ENCODE data around the gene SDR42E1. TPM values are rescaled to one million over a fixed set of nuclear protein-coding genes. Genes with fewer than 3 reads are reported as not detected.

SDR42E1 gene
- polyA plus RNA-seq, 4 donors, result 1.6 to 13.9 (median 5.3) TPM

DNA sequence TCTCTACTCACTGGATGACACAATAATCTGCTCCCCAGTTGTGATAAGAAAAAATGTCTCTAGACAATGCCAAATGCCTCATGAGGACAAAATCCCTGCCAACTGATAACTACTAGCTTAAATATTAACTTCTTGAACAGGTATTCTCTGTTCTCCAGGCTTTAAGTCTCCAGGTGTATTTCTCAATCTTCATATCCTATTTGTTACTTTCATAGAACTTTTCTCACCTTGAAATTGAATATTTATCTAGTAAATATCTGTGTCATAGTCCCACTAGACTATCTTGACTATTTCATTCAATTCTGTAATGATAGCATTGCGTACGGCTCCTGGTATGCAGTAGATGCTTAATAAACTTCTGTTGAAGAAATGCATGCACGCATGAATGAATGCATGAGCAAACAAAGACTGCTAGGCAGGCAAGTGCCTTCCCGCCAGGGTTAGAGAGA is 39.7 kb upstream of the SDR42E1 start:
- FAIRE-seq, result no peak
- WGBS, 3 donors, result 21 to 70% (median 29%) methylated on average over 4 of the region's 4 CpGs
- H3K9me3 ChIP-seq (ENCODE audit: control insufficient read depth in 2 of 2, insufficient read depth in 1 of 2, low read depth in 1 of 2, low read length in 1 of 2), result no peaks in the 10 kb centered on the region
- peaks cover 11 to 64% (median 15%) of the 10 kb centered on the region in 3 donors for H3K4me1 ChIP-seq (ENCODE audit: control insufficient read depth in 3 of 3, insufficient read depth in 2 of 3, low read depth in 1 of 3, low read length in 2 of 3)
- peaks cover 0 to 8% (median 0%) of the 10 kb centered on the region in 3 donors for H3K36me3 ChIP-seq (ENCODE audit: control insufficient read depth in 3 of 3, insufficient read depth in 2 of 3, low read depth in 1 of 3, low read length in 3 of 3)
- no peak overlapping the region for H3K4me3 ChIP-seq (ENCODE audit: low read depth in 1 of 3, low read length in 3 of 3)
- peak; percentile 81 to 88 for DNase-seq
- H3K27me3 ChIP-seq (ENCODE audit: control insufficient read depth in 3 of 3, insufficient read depth in 3 of 3, low read length in 3 of 3), result peaks cover 0 to 2% (median 0%) of the 10 kb centered on the region in 3 donors
- no peak overlapping the region for H3K27ac ChIP-seq (ENCODE audit: low read depth in 1 of 3, low read length in 2 of 3)

DNA sequence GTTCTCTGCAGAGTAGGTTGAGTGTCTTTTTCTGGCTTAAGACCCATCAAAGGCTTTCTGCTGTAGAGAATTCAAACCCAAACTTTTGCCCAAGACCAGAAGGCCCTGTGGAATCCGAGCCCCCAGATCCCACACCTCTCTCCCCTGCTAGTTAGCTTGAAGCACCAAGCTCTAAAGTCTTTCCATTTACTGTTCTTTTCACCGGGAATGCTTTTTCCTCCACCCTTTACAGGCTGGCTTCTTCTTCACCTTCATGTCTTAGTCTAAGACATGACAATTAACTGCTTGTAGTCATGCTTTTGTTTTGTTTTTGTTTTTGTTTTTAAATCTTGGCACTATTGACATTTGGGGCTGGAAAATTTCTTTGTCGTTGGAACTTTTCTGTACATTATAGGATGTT is 39.2 kb upstream of the SDR42E1 start:
- no peak overlapping the region for H3K4me3 ChIP-seq (ENCODE audit: low read depth in 1 of 3, low read length in 3 of 3)
- H3K27ac ChIP-seq (ENCODE audit: low read depth in 1 of 3, low read length in 2 of 3), result peak overlapping the region; percentile 12 to 59 (median 49)

DNA sequence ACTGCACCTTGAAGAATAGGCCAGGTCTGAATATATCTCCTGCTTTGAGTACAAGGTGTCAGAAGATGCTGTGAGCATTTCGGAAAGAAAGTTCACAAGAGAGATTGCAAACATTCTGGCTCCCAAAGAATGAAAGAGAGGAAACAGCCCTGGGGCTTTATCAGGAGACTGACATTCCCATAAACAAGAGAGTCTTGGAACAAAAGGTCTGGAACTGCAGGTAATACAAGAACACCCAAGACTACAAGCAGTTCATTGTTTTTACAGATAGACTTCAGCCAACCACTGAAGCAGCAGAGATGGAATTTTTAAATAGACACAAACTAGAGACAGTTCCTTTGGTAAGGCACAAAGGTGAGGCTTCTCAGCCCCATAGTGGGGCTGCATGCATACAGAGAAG is 38.2 kb upstream of the SDR42E1 start:
- WGBS, 3 donors, result 9 to 57% (median 43%) methylated on average over 1 of the region's 1 CpG
- FAIRE-seq (no peak), DNase-seq (no peak)
- peaks cover 0 to 2% (median 0%) of the 10 kb centered on the region in 3 donors for H3K27me3 ChIP-seq (ENCODE audit: control insufficient read depth in 3 of 3, insufficient read depth in 3 of 3, low read length in 3 of 3)
- H3K9me3 ChIP-seq (ENCODE audit: control insufficient read depth in 2 of 2, insufficient read depth in 1 of 2, low read depth in 1 of 2, low read length in 1 of 2), result no peaks in the 10 kb centered on the region
- H3K4me1 ChIP-seq (ENCODE audit: control insufficient read depth in 3 of 3, insufficient read depth in 2 of 3, low read depth in 1 of 3, low read length in 2 of 3), result peaks cover 18 to 67% (median 19%) of the 10 kb centered on the region in 3 donors
- no peak overlapping the region for H3K4me3 ChIP-seq (ENCODE audit: low read depth in 1 of 3, low read length in 3 of 3)
- H3K36me3 ChIP-seq (ENCODE audit: control insufficient read depth in 3 of 3, insufficient read depth in 2 of 3, low read depth in 1 of 3, low read length in 3 of 3), result peaks cover 0 to 8% (median 0%) of the 10 kb centered on the region in 3 donors
- H3K27ac ChIP-seq (ENCODE audit: low read depth in 1 of 3, low read length in 2 of 3), result no peak overlapping the region

More for the DNA sequence above, 39.2 kb upstream of the SDR42E1 start:
- Histone ChIP-seq H3K4me1 (ENCODE audit: control insufficient read depth in 3 of 3, insufficient read depth in 2 of 3, low read depth in 1 of 3, low read length in 2 of 3) (peaks cover 15 to 64% (median 19%) of the 10 kb centered on the region in 3 donors), H3K9me3 (ENCODE audit: control insufficient read depth in 2 of 2, insufficient read depth in 1 of 2, low read depth in 1 of 2, low read length in 1 of 2) (no peaks in the 10 kb centered on the region), H3K27me3 (ENCODE audit: control insufficient read depth in 3 of 3, insufficient read depth in 3 of 3, low read length in 3 of 3) (peaks cover 0 to 2% (median 0%) of the 10 kb centered on the region in 3 donors), H3K36me3 (ENCODE audit: control insufficient read depth in 3 of 3, insufficient read depth in 2 of 3, low read depth in 1 of 3, low read length in 3 of 3) (peaks cover 0 to 8% (median 0%) of the 10 kb centered on the region in 3 donors)
- 8 to 47% (median 18%) methylated on average over 3 of the region's 3 CpGs for WGBS, 3 donors
- FAIRE-seq (no peak), DNase-seq (no peak)

DNA sequence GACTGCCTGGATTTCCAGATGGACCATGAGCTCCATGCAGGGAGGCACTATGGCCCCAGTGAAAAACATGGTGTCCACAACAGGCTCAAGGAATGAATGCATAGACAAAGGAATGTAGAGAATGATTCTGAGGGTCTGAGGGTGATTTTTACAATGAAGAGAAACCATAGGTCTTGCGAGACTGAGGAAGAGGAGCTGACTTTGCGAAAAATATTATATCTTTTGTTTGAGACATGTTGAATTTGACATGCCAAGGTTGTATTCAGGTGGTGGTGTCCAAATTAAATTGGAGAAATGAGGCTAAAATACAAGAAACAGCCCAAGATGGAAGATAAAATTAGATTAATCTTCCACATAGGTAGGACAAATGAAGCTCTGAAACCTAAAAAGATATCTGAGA is 36.5 kb upstream of the SDR42E1 start:
- no peak for FAIRE-seq
- DNase-seq, result no peak
- 95 to 98% (median 96%) methylated on average over 2 of the region's 2 CpGs for WGBS, 3 donors
- Histone ChIP-seq H3K27ac (ENCODE audit: low read depth in 1 of 3, low read length in 2 of 3) (no peak overlapping the region), H3K27me3 (ENCODE audit: control insufficient read depth in 3 of 3, insufficient read depth in 3 of 3, low read length in 3 of 3) (peaks cover 0 to 2% (median 0%) of the 10 kb centered on the region in 3 donors), H3K4me3 (ENCODE audit: low read depth in 1 of 3, low read length in 3 of 3) (no peak overlapping the region), H3K36me3 (ENCODE audit: control insufficient read depth in 3 of 3, insufficient read depth in 2 of 3, low read depth in 1 of 3, low read length in 3 of 3) (peaks cover 0 to 8% (median 0%) of the 10 kb centered on the region in 3 donors), H3K4me1 (ENCODE audit: control insufficient read depth in 3 of 3, insufficient read depth in 2 of 3, low read depth in 1 of 3, low read length in 2 of 3) (peaks cover 19 to 76% (median 20%) of the 10 kb centered on the region in 3 donors), H3K9me3 (ENCODE audit: control insufficient read depth in 2 of 2, insufficient read depth in 1 of 2, low read depth in 1 of 2, low read length in 1 of 2) (no peaks in the 10 kb centered on the region)

DNA sequence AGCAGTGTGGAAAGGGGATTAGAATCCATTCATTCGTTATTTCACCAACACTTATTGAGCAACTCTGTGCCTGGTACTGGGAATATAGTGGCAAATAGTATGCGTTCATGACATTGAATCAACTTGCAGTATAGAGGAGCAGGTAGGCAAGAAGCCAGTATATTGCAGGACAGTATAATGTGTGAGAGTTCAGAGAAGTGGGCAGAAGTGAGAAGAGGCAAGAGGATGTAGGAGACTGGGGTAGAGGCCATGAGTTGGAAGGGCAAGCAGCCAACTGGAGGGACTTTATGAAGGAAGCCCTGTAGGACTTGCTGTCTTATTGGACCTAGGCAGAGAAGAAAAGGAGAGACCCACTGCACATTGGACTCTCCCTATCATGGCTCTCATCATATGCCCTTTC is 36.1 kb upstream of the SDR42E1 start:
- Histone ChIP-seq H3K27ac (ENCODE audit: low read depth in 1 of 3, low read length in 2 of 3) (no peak overlapping the region), H3K36me3 (ENCODE audit: control insufficient read depth in 3 of 3, insufficient read depth in 2 of 3, low read depth in 1 of 3, low read length in 3 of 3) (peaks cover 0 to 8% (median 0%) of the 10 kb centered on the region in 3 donors), H3K27me3 (ENCODE audit: control insufficient read depth in 3 of 3, insufficient read depth in 3 of 3, low read length in 3 of 3) (peaks cover 0 to 2% (median 0%) of the 10 kb centered on the region in 3 donors), H3K4me1 (ENCODE audit: control insufficient read depth in 3 of 3, insufficient read depth in 2 of 3, low read depth in 1 of 3, low read length in 2 of 3) (peaks cover 19 to 72% (median 19%) of the 10 kb centered on the region in 3 donors), H3K9me3 (ENCODE audit: control insufficient read depth in 2 of 2, insufficient read depth in 1 of 2, low read depth in 1 of 2, low read length in 1 of 2) (no peaks in the 10 kb centered on the region), H3K4me3 (ENCODE audit: low read depth in 1 of 3, low read length in 3 of 3) (no peak overlapping the region)
- 84 to 88% (median 88%) methylated on average over 2 of the region's 2 CpGs for WGBS, 3 donors
- DNase-seq (no peak), FAIRE-seq (no peak)

DNA sequence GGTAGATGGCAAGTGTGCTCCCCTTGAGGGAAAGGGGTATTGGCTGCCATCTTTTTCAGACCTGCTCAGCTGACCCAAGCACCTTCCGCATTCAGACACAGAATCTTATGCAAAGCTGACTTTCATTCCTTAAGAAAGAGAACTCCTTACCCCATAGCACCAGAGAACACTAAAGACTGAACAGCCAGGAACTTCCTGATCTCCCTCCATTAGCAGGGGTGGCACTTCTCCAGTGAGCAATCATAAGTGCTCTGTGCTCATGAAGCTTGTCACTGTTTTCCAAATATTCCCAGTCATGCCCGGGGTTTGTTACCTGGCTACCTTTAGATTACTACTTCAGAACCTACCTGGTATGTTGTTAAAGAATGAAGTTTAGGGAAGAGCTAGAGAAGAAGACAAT is 35.7 kb upstream of the SDR42E1 start:
- H3K9me3 ChIP-seq (ENCODE audit: control insufficient read depth in 2 of 2, insufficient read depth in 1 of 2, low read depth in 1 of 2, low read length in 1 of 2), result no peaks in the 10 kb centered on the region
- peaks cover 15 to 68% (median 22%) of the 10 kb centered on the region in 3 donors for H3K4me1 ChIP-seq (ENCODE audit: control insufficient read depth in 3 of 3, insufficient read depth in 2 of 3, low read depth in 1 of 3, low read length in 2 of 3)
- H3K36me3 ChIP-seq (ENCODE audit: control insufficient read depth in 3 of 3, insufficient read depth in 2 of 3, low read depth in 1 of 3, low read length in 3 of 3), result peaks cover 0 to 7% (median 0%) of the 10 kb centered on the region in 3 donors
- DNase-seq, result no peak
- FAIRE-seq, result no peak
- H3K27me3 ChIP-seq (ENCODE audit: control insufficient read depth in 3 of 3, insufficient read depth in 3 of 3, low read length in 3 of 3), result no peaks in the 10 kb centered on the region
- 81 to 91% (median 82%) methylated on average over 2 of the region's 2 CpGs for WGBS, 3 donors
- no peak overlapping the region for H3K27ac ChIP-seq (ENCODE audit: low read depth in 1 of 3, low read length in 2 of 3)
- no peak overlapping the region for H3K4me3 ChIP-seq (ENCODE audit: low read depth in 1 of 3, low read length in 3 of 3)

DNA sequence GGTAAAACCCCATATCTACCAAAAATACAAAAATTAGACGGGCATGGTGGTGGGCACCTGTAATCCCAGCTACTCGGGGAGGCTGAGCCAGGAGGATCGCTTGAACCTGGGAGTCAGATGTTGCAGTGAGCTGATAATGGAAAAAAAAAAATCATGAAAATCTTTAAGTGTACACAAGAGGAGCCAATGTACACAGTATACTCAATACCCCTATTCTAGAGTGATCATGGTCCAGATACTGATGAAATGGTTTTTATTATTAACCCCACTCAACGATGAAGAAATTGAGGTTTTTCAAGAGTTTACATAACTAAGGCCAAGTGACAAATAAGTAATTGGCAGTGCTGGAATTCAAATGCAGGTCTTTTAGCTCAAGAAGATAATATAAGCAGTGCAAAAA is 35.3 kb upstream of the SDR42E1 start:
- WGBS, 3 donors, result 69 to 81% (median 80%) methylated on average over 4 of the region's 4 CpGs
- peaks cover 12 to 64% (median 18%) of the 10 kb centered on the region in 3 donors for H3K4me1 ChIP-seq (ENCODE audit: control insufficient read depth in 3 of 3, insufficient read depth in 2 of 3, low read depth in 1 of 3, low read length in 2 of 3)
- FAIRE-seq, result no peak

DNA sequence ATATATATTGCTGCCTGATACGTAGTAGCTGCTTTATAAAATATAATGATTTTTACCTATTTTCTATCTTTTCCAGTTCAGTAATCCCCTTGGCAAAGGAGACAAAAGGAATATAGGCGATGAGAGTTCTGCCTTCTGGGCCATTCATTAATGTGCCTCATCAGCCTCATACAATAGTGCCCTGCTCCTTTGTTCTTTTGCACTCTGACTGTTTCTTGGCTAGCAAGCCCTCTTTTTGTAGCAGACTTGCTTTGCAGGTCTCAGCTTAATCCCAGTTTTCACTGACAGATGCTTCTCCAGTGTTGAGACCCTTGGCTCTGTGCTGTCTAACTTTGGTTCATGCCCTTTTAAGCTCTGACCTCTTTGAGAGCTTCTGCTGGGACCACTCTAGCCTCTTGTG is 34.2 kb upstream of the SDR42E1 start:
- no peak for DNase-seq
- Histone ChIP-seq H3K9me3 (ENCODE audit: control insufficient read depth in 2 of 2, insufficient read depth in 1 of 2, low read depth in 1 of 2, low read length in 1 of 2) (no peaks in the 10 kb centered on the region), H3K4me1 (ENCODE audit: control insufficient read depth in 3 of 3, insufficient read depth in 2 of 3, low read depth in 1 of 3, low read length in 2 of 3) (peaks cover 15 to 64% (median 16%) of the 10 kb centered on the region in 3 donors), H3K27me3 (ENCODE audit: control insufficient read depth in 3 of 3, insufficient read depth in 3 of 3, low read length in 3 of 3) (no peaks in the 10 kb centered on the region), H3K4me3 (ENCODE audit: low read depth in 1 of 3, low read length in 3 of 3) (no peak overlapping the region), H3K27ac (ENCODE audit: low read depth in 1 of 3, low read length in 2 of 3) (no peak overlapping the region), H3K36me3 (ENCODE audit: control insufficient read depth in 3 of 3, insufficient read depth in 2 of 3, low read depth in 1 of 3, low read length in 3 of 3) (peaks cover 0 to 9% (median 0%) of the 10 kb centered on the region in 3 donors)
- WGBS, 3 donors, result 16 to 52% (median 20%) methylated on average over 2 of the region's 2 CpGs
- no peak for FAIRE-seq

More for the DNA sequence above, 35.3 kb upstream of the SDR42E1 start:
- no peak for DNase-seq
- H3K27ac ChIP-seq (ENCODE audit: low read depth in 1 of 3, low read length in 2 of 3), result no peak overlapping the region
- H3K4me3 ChIP-seq (ENCODE audit: low read depth in 1 of 3, low read length in 3 of 3), result no peak overlapping the region
- no peaks in the 10 kb centered on the region for H3K27me3 ChIP-seq (ENCODE audit: control insufficient read depth in 3 of 3, insufficient read depth in 3 of 3, low read length in 3 of 3)
- H3K9me3 ChIP-seq (ENCODE audit: control insufficient read depth in 2 of 2, insufficient read depth in 1 of 2, low read depth in 1 of 2, low read length in 1 of 2), result no peaks in the 10 kb centered on the region
- peaks cover 0 to 6% (median 0%) of the 10 kb centered on the region in 3 donors for H3K36me3 ChIP-seq (ENCODE audit: control insufficient read depth in 3 of 3, insufficient read depth in 2 of 3, low read depth in 1 of 3, low read length in 3 of 3)

DNA sequence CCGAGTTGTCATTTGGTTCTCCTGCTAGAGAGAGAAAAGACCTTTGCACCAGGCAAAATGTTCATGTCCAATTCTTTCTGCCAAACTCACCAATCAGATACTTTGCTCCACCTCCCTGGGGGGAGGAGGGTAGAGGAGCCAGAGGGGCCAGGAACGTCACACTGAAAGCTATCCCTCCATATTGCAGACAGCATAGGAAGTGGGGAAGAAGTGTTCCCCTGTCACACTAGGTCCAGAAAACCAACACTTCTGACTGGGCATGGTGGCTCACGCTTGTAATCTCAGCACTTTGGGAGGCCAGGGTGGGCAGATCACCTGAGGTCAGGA is 33.3 kb upstream of the SDR42E1 start:
- no peak overlapping the region for H3K4me3 ChIP-seq (ENCODE audit: low read depth in 1 of 3, low read length in 3 of 3)
- WGBS, 3 donors, result 46 to 58% (median 50%) methylated on average over 3 of the region's 3 CpGs
- H3K4me1 ChIP-seq (ENCODE audit: control insufficient read depth in 3 of 3, insufficient read depth in 2 of 3, low read depth in 1 of 3, low read length in 2 of 3), result peaks cover 11 to 58% (median 15%) of the 10 kb centered on the region in 3 donors
- peak overlapping the region in 1 of 3 donors; percentile 2 for H3K27ac ChIP-seq (ENCODE audit: low read depth in 1 of 3, low read length in 2 of 3)
- H3K36me3 ChIP-seq (ENCODE audit: control insufficient read depth in 3 of 3, insufficient read depth in 2 of 3, low read depth in 1 of 3, low read length in 3 of 3), result peaks cover 0 to 11% (median 0%) of the 10 kb centered on the region in 3 donors
- no peaks in the 10 kb centered on the region for H3K27me3 ChIP-seq (ENCODE audit: control insufficient read depth in 3 of 3, insufficient read depth in 3 of 3, low read length in 3 of 3)
- H3K9me3 ChIP-seq (ENCODE audit: control insufficient read depth in 2 of 2, insufficient read depth in 1 of 2, low read depth in 1 of 2, low read length in 1 of 2), result no peaks in the 10 kb centered on the region
- DNase-seq, result no peak
- no peak for FAIRE-seq
